Psoas muscle (tissue), 8 donors: ENCODE data around the gene LRRC53. TPM values are rescaled to one million over a fixed set of nuclear protein-coding genes. Genes with fewer than 3 reads are reported as not detected.

ENCODE experiments used
- ATAC-seq, 4 donors: fragments of 200-7000 bp; cut with Tn5 transposase; one replicate each; pipeline ENCODE4 v1.9.1; 2020; ENCODE audit warnings: moderate library complexity in 3 of 4, mild to moderate bottlenecking in 2 of 4
- DNase-seq, 2 donors: peaks; one replicate each; pipeline ENCODE4 v3.0.0-alpha.2; 2020
- H3K27ac ChIP-seq: fragments of 200-600 bp; one replicate; pipeline ENCODE4 v1.8.0; 2022
- H3K27me3 ChIP-seq, 3 donors: fragments of 200-600 bp in 1 of 3; one replicate each; pipeline versions ENCODE4 v1.6.1 to v1.8.0; 2013 to 2022; ENCODE audit warnings: low read length in 2 of 3, mild to moderate bottlenecking in 2 of 3, moderate library complexity in 1 of 3; ENCODE audit not compliant: insufficient read depth in 3 of 3
- H3K36me3 ChIP-seq, 2 donors: fragments of 200-600 bp in 1 of 2; one replicate each; pipeline versions ENCODE4 v1.6.1 to v1.8.0; 2013 to 2022; ENCODE audit warnings: low read depth in 1 of 2, mild to moderate bottlenecking in 1 of 2, moderate library complexity in 1 of 2; ENCODE audit not compliant: insufficient read depth in 1 of 2
- H3K4me1 ChIP-seq: fragments of 200-600 bp; one replicate; pipeline ENCODE4 v1.8.0; 2022
- H3K4me3 ChIP-seq: fragments of 200-600 bp; one replicate; pipeline ENCODE4 v1.8.0; 2022; ENCODE audit warnings: mild to moderate bottlenecking
- H3K9me3 ChIP-seq: fragments of 200-600 bp; one replicate; pipeline ENCODE4 v1.8.0; 2022
- WGBS, 3 donors: extraction: QIAGEN DNeasy Blood & Tissue Kit; methylation state at CpG; one replicate each; pipeline versions ENCODE4 v1.1.6 to v1.1.7; 2013; 5-methylcytosine and 5-hydroxymethylcytosine counted together
- intact Hi-C, 2 donors: fragments of 100-400 bp; cut with DNase I; formaldehyde crosslinking; loops; one replicate each; pipeline versions ENCODE4 v1.11.0 to v1.14.2; 2022
- polyA plus RNA-seq, 3 donors: library from polyadenylated mRNA; stranded (reverse); fragments of 200-250 nt; gene quantifications; one replicate each; pipeline ENCODE4 v1.2.3, GENCODE V29; 2013
- total RNA-seq, 4 donors: library from RNA; stranded (reverse); fragmentation: NEBNext Ultra II Directional in 2 of 4; extraction: Animal tissue kit (Norgen Biotek cat#: 25700) in 2 of 4; gene quantifications; one replicate each; pipeline versions ENCODE4 v1.2.1 to v1.2.4, GENCODE V29; 2021 to 2023
- TF ChIP-seq, protein P1 (sequence below): fragments of 200-600 bp; IDR thresholded peaks from one replicate; pipeline ENCODE4 v1.8.0; 2022; ENCODE audit warnings: antibody characterized with exemption
- donor health status: healthy with polysubstance abuse.
- donor health status: DM: no; HTN: no; CAD: no; lungs with moderate emphysema.
- donor health status: Bipolar disorder and iron deficiency.
- donor health status: healthy.
- donor health status: DM: yes; HTN: yes; CAD: no.
- donor health status: DM: no; HTN: no; CAD: no.
- donor health status: DM: no; HTN: no; CAD: no.
- donor health status: DM: yes; HTN: yes; CAD: no.

The LRRC53 gene
- total and polyA plus RNA-seq, 7 donors = not detected

DNA sequence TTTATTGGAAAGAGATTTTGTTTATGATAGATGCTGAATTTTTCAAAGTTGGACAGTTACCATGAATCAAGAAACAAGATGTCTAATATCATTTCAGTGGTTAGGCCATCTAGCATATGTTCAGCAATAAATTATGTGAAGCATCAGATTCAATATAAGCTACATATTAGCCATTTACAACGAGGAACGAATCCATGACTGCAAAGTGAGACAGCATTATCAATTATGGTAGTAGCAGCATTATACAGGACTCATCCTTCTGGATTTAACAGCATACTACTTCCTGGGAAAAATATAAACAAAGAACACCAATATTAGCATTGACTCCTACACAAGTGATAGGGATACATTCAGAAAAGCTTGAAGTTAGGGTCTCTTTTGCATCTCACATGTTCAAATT is 59.1 kb downstream of the LRRC53 start:
- H3K4me3 ChIP-seq = no peak overlapping the region
- DNase-seq (no peak), ATAC-seq (no peak)
- H3K27ac ChIP-seq = no peak overlapping the region
- TF ChIP-seq, protein P1, sequence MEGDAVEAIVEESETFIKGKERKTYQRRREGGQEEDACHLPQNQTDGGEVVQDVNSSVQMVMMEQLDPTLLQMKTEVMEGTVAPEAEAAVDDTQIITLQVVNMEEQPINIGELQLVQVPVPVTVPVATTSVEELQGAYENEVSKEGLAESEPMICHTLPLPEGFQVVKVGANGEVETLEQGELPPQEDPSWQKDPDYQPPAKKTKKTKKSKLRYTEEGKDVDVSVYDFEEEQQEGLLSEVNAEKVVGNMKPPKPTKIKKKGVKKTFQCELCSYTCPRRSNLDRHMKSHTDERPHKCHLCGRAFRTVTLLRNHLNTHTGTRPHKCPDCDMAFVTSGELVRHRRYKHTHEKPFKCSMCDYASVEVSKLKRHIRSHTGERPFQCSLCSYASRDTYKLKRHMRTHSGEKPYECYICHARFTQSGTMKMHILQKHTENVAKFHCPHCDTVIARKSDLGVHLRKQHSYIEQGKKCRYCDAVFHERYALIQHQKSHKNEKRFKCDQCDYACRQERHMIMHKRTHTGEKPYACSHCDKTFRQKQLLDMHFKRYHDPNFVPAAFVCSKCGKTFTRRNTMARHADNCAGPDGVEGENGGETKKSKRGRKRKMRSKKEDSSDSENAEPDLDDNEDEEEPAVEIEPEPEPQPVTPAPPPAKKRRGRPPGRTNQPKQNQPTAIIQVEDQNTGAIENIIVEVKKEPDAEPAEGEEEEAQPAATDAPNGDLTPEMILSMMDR = no peak
- H3K9me3 ChIP-seq = no peaks in the 10 kb centered on the region
- H3K4me1 ChIP-seq = no peaks in the 10 kb centered on the region
- no peaks in the 10 kb centered on the region for H3K27me3 ChIP-seq
- no peaks in the 10 kb centered on the region for H3K36me3 ChIP-seq
- 70 to 76% (median 76%) methylated on average over 2 of the region's 2 CpGs for WGBS, 3 donors
- intact Hi-C loops = no loop called here

DNA sequence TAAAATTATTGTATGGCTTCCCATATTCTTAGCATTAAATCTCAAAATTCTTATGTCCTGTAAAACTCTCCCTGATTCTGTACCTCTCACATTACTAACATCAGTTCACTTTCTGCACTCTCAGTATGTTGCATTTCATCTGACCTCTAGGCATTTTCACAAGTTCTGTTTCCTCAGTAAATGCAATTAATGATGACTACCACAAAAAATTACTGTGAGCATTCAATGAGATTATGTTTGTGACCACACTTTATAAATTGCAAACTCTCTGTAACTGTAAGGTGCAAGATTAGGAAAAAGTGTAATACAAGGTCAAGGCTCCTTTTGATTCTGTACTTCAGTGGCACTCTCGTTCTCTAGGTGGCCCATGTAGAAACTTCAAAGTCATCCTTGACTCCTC is 60.4 kb downstream of the LRRC53 start:
- Histone ChIP-seq H3K4me3 (no peak overlapping the region), H3K4me1 (no peaks in the 10 kb centered on the region), H3K36me3 (no peaks in the 10 kb centered on the region), H3K27ac (no peak overlapping the region), H3K9me3 (no peaks in the 10 kb centered on the region), H3K27me3 (no peaks in the 10 kb centered on the region)
- TF ChIP-seq, protein P1 = no peak
- no peak for ATAC-seq
- no peak for DNase-seq
- intact Hi-C loops = no loop called here
- WGBS, 3 donors = 71 to 81% (median 75%) methylated on average over 1 of the region's 1 CpG

DNA sequence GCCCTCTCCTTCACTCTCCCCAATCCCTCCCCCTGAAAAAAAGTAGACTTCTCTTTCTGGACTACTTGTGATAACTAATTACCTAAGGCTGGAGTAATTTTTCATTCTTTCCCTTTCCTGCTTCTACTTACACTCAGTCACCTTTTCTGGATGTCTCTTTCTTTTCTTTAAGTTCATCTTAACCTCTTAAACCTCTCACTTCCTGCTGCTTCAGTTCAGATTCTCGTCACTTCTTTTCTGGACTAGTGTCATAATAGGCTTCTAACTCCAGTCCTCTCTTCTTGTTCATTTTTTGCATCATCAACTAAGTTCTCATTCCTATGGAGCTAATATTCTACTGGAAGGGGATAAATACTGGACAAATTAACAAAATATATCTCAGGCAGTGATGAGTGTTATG is 75.4 kb downstream of the LRRC53 start:
- H3K4me3 ChIP-seq = no peak overlapping the region
- no peaks in the 10 kb centered on the region for H3K9me3 ChIP-seq
- no peak for DNase-seq
- TF ChIP-seq, protein P1 = no peak
- 71 to 88% (median 82%) methylated on average over 1 of the region's 1 CpG for WGBS, 3 donors
- no peaks in the 10 kb centered on the region for H3K27me3 ChIP-seq
- intact Hi-C loops = no loop called here
- H3K36me3 ChIP-seq = no peaks in the 10 kb centered on the region
- no peak for ATAC-seq
- no peak overlapping the region for H3K27ac ChIP-seq
- no peaks in the 10 kb centered on the region for H3K4me1 ChIP-seq

DNA sequence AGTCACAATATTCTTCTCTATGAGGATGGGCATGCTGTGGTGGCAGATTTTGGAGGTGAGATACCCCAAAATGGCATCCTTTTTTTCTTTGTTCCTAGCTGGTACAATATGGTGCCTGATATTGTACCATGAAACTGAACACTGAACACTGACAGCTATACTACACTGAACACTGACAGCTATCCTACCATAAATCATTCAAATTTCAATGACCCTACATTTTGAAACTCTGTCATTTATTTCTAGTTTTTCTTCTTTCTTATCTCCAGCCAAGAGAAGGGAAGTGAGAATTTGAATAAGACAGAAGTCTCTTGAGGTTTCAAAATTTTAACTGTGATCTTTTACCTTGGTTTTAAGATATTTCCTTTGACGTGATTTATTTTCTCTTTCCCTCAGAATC is 76.3 kb downstream of the LRRC53 start:
- no peak overlapping the region for H3K27ac ChIP-seq
- intact Hi-C loops = no loop called here
- no peaks in the 10 kb centered on the region for H3K4me1 ChIP-seq
- H3K4me3 ChIP-seq = no peak overlapping the region
- no peak for ATAC-seq
- no peak for DNase-seq
- TF ChIP-seq, protein P1 = no peak
- H3K9me3 ChIP-seq = no peaks in the 10 kb centered on the region
- no peaks in the 10 kb centered on the region for H3K36me3 ChIP-seq
- 73 to 81% (median 76%) methylated on average over 1 of the region's 1 CpG for WGBS, 3 donors
- H3K27me3 ChIP-seq = no peaks in the 10 kb centered on the region

DNA sequence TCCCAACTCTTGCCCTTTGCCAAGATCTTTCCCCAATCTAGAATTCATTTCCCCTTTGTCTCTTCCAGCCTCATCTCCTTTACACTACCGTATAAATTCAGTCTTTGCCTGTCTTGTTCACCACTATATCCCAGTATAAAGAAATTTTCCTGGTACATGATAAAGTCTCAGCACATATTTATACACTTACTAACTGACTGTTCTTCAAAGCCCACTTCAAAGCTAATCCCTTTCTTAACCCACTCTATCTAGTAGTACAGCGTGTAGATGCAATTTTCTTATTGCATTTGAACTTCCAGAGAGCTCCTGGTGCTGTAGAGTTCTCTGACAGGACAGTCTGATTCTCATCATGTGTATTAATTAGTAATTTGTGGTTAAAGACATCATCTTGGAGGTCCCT is 78.1 kb downstream of the LRRC53 start:
- H3K27me3 ChIP-seq = no peaks in the 10 kb centered on the region
- H3K27ac ChIP-seq = no peak overlapping the region
- TF ChIP-seq, protein P1 = no peak
- intact Hi-C loops = no loop called here
- H3K4me3 ChIP-seq = no peak overlapping the region
- H3K36me3 ChIP-seq = no peaks in the 10 kb centered on the region
- ATAC-seq = no peak
- H3K4me1 ChIP-seq = no peaks in the 10 kb centered on the region
- H3K9me3 ChIP-seq = no peaks in the 10 kb centered on the region
- 67 to 73% (median 68%) methylated on average over 2 of the region's 2 CpGs for WGBS, 3 donors
- DNase-seq = no peak
